Measurements from ENCODE around the gene AURKB.
"Not testable (repeated sequence)": the region's sequence is repeated elsewhere in the genome, so short reads cannot be mapped to it uniquely, and the experiment has no call there.

- not testable (repeated sequence) for TF ChIP-seq CTCF (conservative IDR thresholded peaks at IDR 0.05 in 1 of 2, IDR thresholded peaks at IDR 0.05 in 1 of 2; ENCODE audit: extremely low read depth in 1 of 2, insufficient read depth in 1 of 2, low read depth in 1 of 2, low read length in 2 of 2); EZH2 (IDR thresholded peaks at IDR 0.05; ENCODE audit: borderline replicate concordance, low read length)
Observed at GRCh38 chr17:8170186-8170585, 40.2 kb downstream of the AURKB start.
